DOHH2 (cell line): ENCODE measurements around the gene UBIAD1.

ENCODE experiments used
- CTCF ChIP-seq: fragments of 200-600 bp; sonication (generic); IDR thresholded peaks from one replicate; pipeline ENCODE4 v1.5.1; 2014; ENCODE audit warnings: antibody characterized with exemption, mild to moderate bottlenecking, low read depth, low read length; ENCODE audit not compliant: poor library complexity, severe bottlenecking
- EZH2phosphoT487 ChIP-seq: fragments of 200-600 bp; sonication (generic); IDR thresholded peaks from 2 replicates; pipeline ENCODE4 v1.6.1; 2017; ENCODE audit warnings: borderline replicate concordance, mild to moderate bottlenecking, antibody characterized with exemption, low read length, moderate library complexity, mixed read lengths

GRCh38 chr1:11279630-11280029, 6.6 kb downstream of the UBIAD1 start:
- no peak for TF ChIP-seq CTCF
- no peak for TF ChIP-seq EZH2phosphoT487
